OCI-LY3 (cell line): ENCODE data around the gene OXNAD1.

Experiments used
- CTCF ChIP-seq: fragments of 200-600, 300-600 bp; sonication (generic); IDR thresholded peaks from 2 replicates; pipeline ENCODE4 v1.5.1; 2014; ENCODE audit warnings: antibody characterized with exemption, low read length, low read depth
- EZH2phosphoT487 ChIP-seq: fragments of 200-600 bp; shearing (Covaris generic); IDR thresholded peaks from 2 replicates; pipeline ENCODE4 v1.6.1; 2018; ENCODE audit warnings: antibody characterized with exemption, mixed run types, low read depth

- TF ChIP-seq CTCF (no peak), EZH2phosphoT487 (no peak)
Observed at GRCh38 chr3:16309558-16309957, 44.5 kb downstream of the OXNAD1 start.
